A549 (cell line): ENCODE measurements around the gene MALAT1. TPM values are rescaled to one million over a fixed set of nuclear protein-coding genes. Genes with fewer than 3 reads are reported as not detected.
A peak's percentile ranks its signal among the peaks of the same experiment; 100 is the strongest.

Source experiments
- ATAC-seq, 2 experiments: fragments of 200-7000 bp in 1 of 2; fragments of >200 bp in 1 of 2; cut with Nextera tagmentation in 1 of 2; cut with Tn5 transposase in 1 of 2; 3 replicates each; pipeline versions ENCODE4 v1.8.0 to v1.9.1; 2018 to 2020; ENCODE audit warnings: mild to moderate bottlenecking in 1 of 2, moderate library complexity in 1 of 2
- CTCF ChIA-PET: fragments of 300-600 bp; sonication (Branson Sonifier 250); formaldehyde crosslinking; extraction: SDS; loops from one replicate; lab custom pipeline; 2021; ENCODE audit warnings: antibody characterized with exemption, inconsistent platforms; lab: Yijun Ruan, JAX
- POLR2A ChIA-PET: fragments of 350-600 bp; formaldehyde crosslinking; extraction: SDS; loops from one replicate; lab custom pipeline; 2021; ENCODE audit warnings: antibody characterized with exemption, inconsistent platforms; lab: Yijun Ruan, JAX
- DNase-seq, 2 experiments: peaks; one replicate each; pipeline versions ENCODE4 v3.0.0 to v3.0.0-alpha.2; 2011 to 2016; ENCODE audit warnings: low read depth in 1 of 2, low spot score in 1 of 2
- FAIRE-seq: peaks from 2 replicates; lab custom pipeline; 2011; peaks lifted over from hg19 to GRCh38; lab: Jason Lieb, UNC
- H3K27ac ChIP-seq, 2 experiments: fragments of >200 bp; sonication (Bioruptor Twin); formaldehyde crosslinking; 3 replicates each; pipeline ENCODE4 v1.5.1; 2016 to 2017
- H3K4me1 ChIP-seq: fragments of >200 bp; sonication (Bioruptor Twin); formaldehyde crosslinking; 3 replicates; pipeline ENCODE4 v1.6.1; 2016
- H3K4me2 ChIP-seq: fragments of >200 bp; sonication (Bioruptor Twin); formaldehyde crosslinking; 3 replicates; pipeline ENCODE4 v1.6.1; 2016
- H3K4me3 ChIP-seq: fragments of >200 bp; sonication (Bioruptor Twin); formaldehyde crosslinking; 3 replicates; pipeline ENCODE4 v1.5.1; 2016
- H3K9me3 ChIP-seq: fragments of >200 bp; sonication (Bioruptor Twin); formaldehyde crosslinking; 3 replicates; pipeline ENCODE4 v1.6.1; 2016
- CBX8 ChIP-seq: fragments of 200-600 bp; sonication (generic); IDR thresholded peaks from 2 replicates; pipeline ENCODE4 v1.6.1; 2016
- CHD4 ChIP-seq: fragments of 200-600 bp; sonication (generic); IDR thresholded peaks from 2 replicates; pipeline ENCODE4 v1.6.1; 2016; ENCODE audit warnings: antibody characterized with exemption, mild to moderate bottlenecking, borderline replicate concordance
- CTCF ChIP-seq: fragments of >200 bp; sonication (Bioruptor Twin); formaldehyde crosslinking; IDR thresholded peaks from 3 replicates; pipeline ENCODE4 v1.5.1; 2016
- EHMT2 ChIP-seq: fragments of 200-600 bp; sonication (generic); IDR thresholded peaks from 2 replicates; pipeline ENCODE4 v1.6.1; 2016; ENCODE audit warnings: antibody characterized with exemption, low read depth, mild to moderate bottlenecking, moderate library complexity
- EP300 ChIP-seq, 2 experiments: fragments of >200 bp; sonication (Bioruptor Twin); formaldehyde crosslinking; IDR thresholded peaks; 2 replicates in 1 of 2; 3 replicates in 1 of 2; pipeline ENCODE4 v1.6.1; 2016 to 2017
- GATA3 ChIP-seq: IDR thresholded peaks from 2 replicates; pipeline ENCODE4 v1.6.1; 2012; ENCODE audit warnings: borderline replicate concordance
- HDAC2 ChIP-seq: fragments of 200-600 bp; sonication (generic); IDR thresholded peaks from 2 replicates; pipeline ENCODE4 v1.6.1; 2016
- HES2 ChIP-seq: fragments of >200 bp; sonication (Bioruptor Twin); formaldehyde crosslinking; IDR thresholded peaks from 2 replicates; pipeline ENCODE4 v1.6.1; 2016
- HEYL ChIP-seq: fragments of 250-450 bp; sonication (Bioruptor Pico); IDR thresholded peaks from 2 replicates; pipeline ENCODE4 v1.8.0; 2021; ENCODE audit warnings: mild to moderate bottlenecking, moderate library complexity
- HMGXB4 ChIP-seq: fragments of 250-450 bp; sonication (Bioruptor Pico); IDR thresholded peaks from 2 replicates; pipeline ENCODE4 v1.5.0; 2021; ENCODE audit warnings: mild to moderate bottlenecking, moderate library complexity, borderline replicate concordance
- JUN ChIP-seq, 2 experiments: fragments of >200 bp; sonication (Bioruptor Twin); formaldehyde crosslinking; IDR thresholded peaks; 2 replicates in 1 of 2; 3 replicates in 1 of 2; pipeline ENCODE4 v1.6.1; 2016 to 2017
- KDM1A ChIP-seq: fragments of 200-600 bp; sonication (generic); IDR thresholded peaks from 2 replicates; pipeline ENCODE4 v1.6.1; 2016; ENCODE audit warnings: low read depth, mild to moderate bottlenecking
- MAFK ChIP-seq: fragments of 450-650 bp; IDR thresholded peaks from 2 replicates; pipeline ENCODE4 v1.6.1; 2014; ENCODE audit not compliant: partially characterized antibody
- MAZ ChIP-seq: fragments of 150-350 bp; IDR thresholded peaks from 2 replicates; pipeline ENCODE4 v1.6.1; 2014; ENCODE audit warnings: antibody characterized with exemption, low read depth, low read length, borderline replicate concordance
- MYC ChIP-seq: IDR thresholded peaks from 2 replicates; pipeline ENCODE4 v1.6.1; 2012; ENCODE audit warnings: mild to moderate bottlenecking, inconsistent platforms, low read length, improper control_type of control experiment, borderline replicate concordance
- NPAS2 ChIP-seq: fragments of 250-450 bp; sonication (Bioruptor Pico); IDR thresholded peaks from 2 replicates; pipeline ENCODE4 v1.8.0; 2022; ENCODE audit warnings: mild to moderate bottlenecking, moderate library complexity, borderline replicate concordance
- PBX3 ChIP-seq: IDR thresholded peaks from 2 replicates; pipeline ENCODE4 v1.6.1; 2012
- POLR2A ChIP-seq: IDR thresholded peaks from 2 replicates; pipeline ENCODE4 v1.6.1; 2012; ENCODE audit warnings: mild to moderate bottlenecking, low read length
- POLR2AphosphoS2 ChIP-seq: conservative IDR thresholded peaks from 2 replicates; pipeline ENCODE4 v1.6.1; 2012; ENCODE audit warnings: low read length, improper control_type of control experiment, inconsistent platforms
- REST ChIP-seq: fragments of 200-600 bp; sonication (generic); IDR thresholded peaks from 2 replicates; pipeline ENCODE4 v1.6.1; 2016; ENCODE audit warnings: antibody characterized with exemption, mild to moderate bottlenecking, moderate library complexity
- RFX5 ChIP-seq: fragments of 450-650 bp; IDR thresholded peaks from 2 replicates; pipeline ENCODE4 v1.7.1; 2014; ENCODE audit warnings: antibody characterized with exemption, mild to moderate bottlenecking, moderate library complexity
- RNF2 ChIP-seq: fragments of 200-600 bp; sonication (generic); IDR thresholded peaks from 2 replicates; pipeline ENCODE4 v1.6.1; 2016; ENCODE audit warnings: low read depth, mild to moderate bottlenecking, antibody characterized with exemption, moderate library complexity, borderline replicate concordance
- TP53 ChIP-seq: fragments of 250-450 bp; sonication (Bioruptor Pico); IDR thresholded peaks from 2 replicates; pipeline ENCODE4 v1.5.0; 2021; ENCODE audit warnings: mild to moderate bottlenecking, moderate library complexity
- USF2 ChIP-seq: fragments of 450-650 bp; IDR thresholded peaks from 2 replicates; pipeline ENCODE4 v1.6.1; 2014; ENCODE audit warnings: antibody characterized with exemption
- ZNF302 ChIP-seq: fragments of 250-450 bp; sonication (Bioruptor Pico); IDR thresholded peaks from 2 replicates; pipeline ENCODE4 v1.9.0; 2021; ENCODE audit warnings: inconsistent platforms, mild to moderate bottlenecking, moderate library complexity
- ZSCAN20 ChIP-seq: fragments of 250-450 bp; sonication (Bioruptor Pico); IDR thresholded peaks from 2 replicates; pipeline ENCODE4 v1.8.0; 2022; ENCODE audit warnings: mild to moderate bottlenecking, moderate library complexity
- WGBS: methylation state at CpG from one replicate; pipeline ENCODE4 v1.1.6; 2017; ENCODE audit errors: missing lambda C conversion rate; 5-methylcytosine and 5-hydroxymethylcytosine counted together
- polyA plus RNA-seq, 4 experiments: library from polyadenylated mRNA; depleted of rRNA in 3 of 4; stranded (reverse); fragments of >200 nt; fragmentation: RNase III in 1 of 4; extraction: RNeasy Plus Mini Kit Qiagen cat#74134 plus additional on column Dnase treatment in 1 of 4; gene quantifications; 2 replicates in 3 of 4; 3 replicates in 1 of 4; pipeline ENCODE4 v1.2.3, GENCODE V29; 2011 to 2017

The MALAT1 gene
- polyA plus RNA-seq, 2 of the 4 experiments (the other 2 are of a cell fraction) = 188 to 1,041 TPM

GRCh38 chr11:65476632-65477148 is 22.2 kb upstream of the MALAT1 start (continued):
- TF ChIP-seq NPAS2 (no peak), EP300 (IDR thresholded peaks at IDR 0.05) (no peak), CHD4 (no peak), HMGXB4 (peak; percentile 1; the same call in 1 of the 2 replicates)
- TF ChIP-seq, all 56 proteins: peak for 7

- Histone ChIP-seq H3K4me2 (peak overlapping the region; percentile 96), H3K4me3 (peak overlapping the region; percentile 54), H3K27ac (peak overlapping the region; percentile 93 to 99), H3K9me3 (no peaks in the 10 kb centered on the region), H3K4me1 (peaks cover 79% of the 10 kb centered on the region)
- WGBS = 1% methylated on average over 40 of the region's 60 CpGs
- DNase-seq = peak; percentile 94 to 95
- peak; percentile 82 to 84 for ATAC-seq
- CTCF ChIA-PET = interaction anchor here (0.7 to 25.6 kb wide), 5 partner anchors 12 to 116 kb away, joined by 3 to 947 read pairs (median 3); partner anchors contain the start of gene MALAT1
- POLR2A ChIA-PET = interaction anchor here (0.5 to 8.3 kb wide), 12 partner anchors 21 to 61 kb away, joined by 3 to 1006 read pairs (median 4); partner anchors contain the start of genes MALAT1 and NEAT1
- FAIRE-seq = no peak
- TF ChIP-seq USF2 (peak; percentile 98), RFX5 (no peak), ZSCAN20 (CRISPR knock-in tag) (peak; percentile 85), CBX8 (no peak), RNF2 (no peak), POLR2AphosphoS2 (no peak), CTCF (no peak), REST (no peak), HDAC2 (no peak), JUN (IDR thresholded peaks at IDR 0.05) (peak in 1 of 2 experiments; percentile 90; a peak in 4 of 5 replicates), MAZ (0 out of 2 replicates have a peak, but pooled peaks have one; percentile 6), TP53 (CRISPR knock-in tag) (peak; percentile 8), MYC (0 out of 2 replicates have a peak, but pooled peaks have one; percentile 63), HEYL (peak; percentile 82), PBX3 (peak; percentile 19; the same call in 1 of the 2 replicates), CHD4 (no peak), EHMT2 (no peak), GATA3 (no peak), KDM1A (no peak), HES2 (no peak), ZNF302 (CRISPR knock-in tag) (no peak), POLR2A (peak; percentile 36), MAFK (peak; percentile 55)
Observed at GRCh38 chr11:65477149-65477965, 21.5 kb upstream of the MALAT1 start.
